GM21360 (cell line): ENCODE results near the gene SOHLH1.
"Not testable (repeated sequence)": the region's sequence is repeated elsewhere in the genome, so short reads cannot be mapped to it uniquely, and the experiment has no call there.

ENCODE experiments used
- ATAC-seq: cut with Tn5 transposase; IDR thresholded peaks from one replicate; pipeline ENCODE4 v1.9.1; 2021; ENCODE audit warnings: mild to moderate bottlenecking, moderate library complexity; ENCODE audit not compliant: unreplicated experiment

SOHLH1 gene

GRCh38 chr9:135681161-135681560 is 18.1 kb downstream of the SOHLH1 start:
- no peak for ATAC-seq

- no peak for ATAC-seq
These were observed 19.2 kb downstream of the SOHLH1 start for GRCh38 chr9:135680056-135680455.

- no peak for ATAC-seq
These were observed 20.9 kb downstream of the SOHLH1 start for GRCh38 chr9:135678236-135679017.

GRCh38 chr9:135677641-135678168 is 21.6 kb downstream of the SOHLH1 start:
- ATAC-seq: no peak

- no peak for ATAC-seq
These were observed 22.4 kb downstream of the SOHLH1 start for GRCh38 chr9:135676891-135677290.

- ATAC-seq: no peak
These were observed 24.3 kb downstream of the SOHLH1 start for GRCh38 chr9:135674977-135675376.

- no peak for ATAC-seq
These were observed 25.3 kb downstream of the SOHLH1 start for GRCh38 chr9:135673941-135674340.

- not testable (repeated sequence) for ATAC-seq
These were observed 26.5 kb downstream of the SOHLH1 start for GRCh38 chr9:135672786-135673185.

- ATAC-seq: no peak
These were observed 27.7 kb downstream of the SOHLH1 start for GRCh38 chr9:135671591-135672041.

GRCh38 chr9:135670721-135671590 is 28.3 kb downstream of the SOHLH1 start:
- ATAC-seq: no peak

- no peak for ATAC-seq
These were observed 29.5 kb downstream of the SOHLH1 start for GRCh38 chr9:135669616-135670285.

- not testable (repeated sequence) for ATAC-seq
These were observed 30.3 kb downstream of the SOHLH1 start for GRCh38 chr9:135669018-135669417.

GRCh38 chr9:135667463-135668001 is 31.7 kb downstream of the SOHLH1 start:
- ATAC-seq: no peak

GRCh38 chr9:135666534-135667462 is 32.5 kb downstream of the SOHLH1 start:
- no peak for ATAC-seq

GRCh38 chr9:135665795-135666189 is 33.5 kb downstream of the SOHLH1 start:
- ATAC-seq: no peak

- ATAC-seq: no peak
These were observed 34.2 kb downstream of the SOHLH1 start for GRCh38 chr9:135664801-135665794.

GRCh38 chr9:135664266-135664665 is 35.0 kb downstream of the SOHLH1 start:
- no peak for ATAC-seq

- no peak for ATAC-seq
These were observed 35.4 kb downstream of the SOHLH1 start for GRCh38 chr9:135663857-135664256.

GRCh38 chr9:135663451-135663770 is 35.9 kb downstream of the SOHLH1 start:
- no peak for ATAC-seq
